Glomerular visceral epithelial cell (primary cell): ENCODE measurements around the gene TRPM7.
"Not testable (repeated sequence)": the region's sequence is repeated elsewhere in the genome, so short reads cannot be mapped to it uniquely, and the experiment has no call there.

ENCODE experiments used
- DNase-seq: peaks from one replicate; pipeline ENCODE4 v3.0.0-alpha.2; 2016; ENCODE audit errors: extremely low spot score

Gene TRPM7

GRCh38 chr15:50686469-50687301 is at the start of gene TRPM7:
Gene TRPM7 (minus strand): TSS chr15:50686797. CDS start chr15:50686533, 264 bp downstream.
- peak; percentile 88 for DNase-seq

GRCh38 chr15:50735156-50735555 is 48.6 kb upstream of the TRPM7 start:
- no peak for DNase-seq

GRCh38 chr15:50726315-50726714 is 39.7 kb upstream of the TRPM7 start:
- DNase-seq: no peak

GRCh38 chr15:50718700-50719125 is 32.1 kb upstream of the TRPM7 start:
- no peak for DNase-seq

- no peak for DNase-seq
Measured at GRCh38 chr15:50712018-50712417, 25.4 kb upstream of the TRPM7 start.

- DNase-seq: no peak
Measured at GRCh38 chr15:50710585-50710984, 24.0 kb upstream of the TRPM7 start.

- DNase-seq: no peak
Measured at GRCh38 chr15:50707878-50708427, 21.4 kb upstream of the TRPM7 start.

- no peak for DNase-seq
Measured at GRCh38 chr15:50702762-50703334, 16.3 kb upstream of the TRPM7 start.

- DNase-seq: no peak
Measured at GRCh38 chr15:50698101-50698500, 11.5 kb upstream of the TRPM7 start.

GRCh38 chr15:50697109-50697797 is 10.7 kb upstream of the TRPM7 start:
- DNase-seq: no peak

GRCh38 chr15:50694634-50695165 is 8.1 kb upstream of the TRPM7 start:
- not testable (repeated sequence) for DNase-seq

- DNase-seq: no peak
Measured at GRCh38 chr15:50687302-50687902, 805 bp upstream of the TRPM7 start.

GRCh38 chr15:50685976-50686468 is 575 bp downstream of the TRPM7 start:
- DNase-seq: peak; percentile 56

- DNase-seq: peak; percentile 4
Measured at GRCh38 chr15:50685191-50685975, 1.2 kb downstream of the TRPM7 start.

- no peak for DNase-seq
Measured at GRCh38 chr15:50681467-50681866, 5.1 kb downstream of the TRPM7 start.

GRCh38 chr15:50676799-50677483 is 9.7 kb downstream of the TRPM7 start:
- DNase-seq: peak; percentile 86

- DNase-seq: peak; percentile 42
Measured at GRCh38 chr15:50675535-50676144, 11.0 kb downstream of the TRPM7 start.

- DNase-seq: no peak
Measured at GRCh38 chr15:50670115-50670514, 16.5 kb downstream of the TRPM7 start.

GRCh38 chr15:50669611-50670010 is 17.0 kb downstream of the TRPM7 start:
- DNase-seq: no peak

GRCh38 chr15:50665938-50666337 is 20.7 kb downstream of the TRPM7 start:
- no peak for DNase-seq
